SH-SY5Y (cell line): ENCODE results near the gene PPIL6.

Experiments used
- GATA2 ChIP-seq: IDR thresholded peaks from 2 replicates; pipeline ENCODE4 v1.6.1; 2011; ENCODE audit warnings: mild to moderate bottlenecking, low read depth, low read length
- GATA3 ChIP-seq: IDR thresholded peaks from 2 replicates; pipeline ENCODE4 v1.6.1; 2011; ENCODE audit warnings: low read depth, mild to moderate bottlenecking, low read length, moderate library complexity

Gene PPIL6

DNA sequence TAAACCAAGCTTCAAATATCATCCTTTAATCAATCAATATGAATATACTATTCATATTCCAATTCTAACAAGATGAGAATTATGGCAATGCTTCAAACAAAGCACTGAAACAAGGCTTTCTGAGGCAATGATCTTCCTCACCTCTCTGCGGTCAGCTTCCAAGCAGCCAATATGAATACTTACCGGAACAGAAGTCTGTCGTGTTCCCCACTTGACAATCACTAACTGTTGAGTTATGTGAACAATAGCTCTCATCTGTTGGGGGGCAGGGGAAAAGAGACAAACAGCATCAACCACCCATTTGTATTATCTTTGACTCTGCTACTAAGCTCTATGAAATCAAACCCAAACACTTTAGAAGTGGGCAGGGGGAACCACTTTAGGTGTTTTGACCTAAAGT, 62.7 kb downstream of the PPIL6 start:
- no peak for TF ChIP-seq GATA2
- no peak for TF ChIP-seq GATA3

DNA sequence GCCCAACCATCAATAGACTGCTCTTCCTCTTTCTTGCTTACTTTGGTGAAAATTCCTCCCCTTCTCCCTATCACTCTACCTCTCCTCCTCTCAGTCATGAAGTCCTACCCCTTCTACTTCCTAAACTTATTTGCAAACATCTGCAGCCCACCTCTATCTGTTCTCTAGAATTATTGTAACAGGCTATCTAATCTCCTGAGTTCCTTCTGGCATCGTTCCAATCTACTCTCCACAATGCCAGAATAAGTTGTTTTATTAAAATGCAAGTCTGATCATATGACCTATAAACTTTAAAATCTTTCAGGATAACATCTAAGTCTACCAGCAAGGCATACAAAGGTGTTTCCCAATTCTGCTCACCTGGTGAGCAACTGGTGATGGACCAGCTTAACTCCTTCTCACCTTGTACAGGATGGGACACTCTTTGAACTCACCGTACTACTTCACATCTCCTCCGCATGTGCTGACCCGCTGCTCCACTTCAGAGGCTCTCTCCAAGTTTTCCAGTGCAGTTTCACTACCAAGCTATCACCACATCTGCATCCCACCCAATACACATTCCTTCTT, 66.0 kb downstream of the PPIL6 start:
- no peak for TF ChIP-seq GATA2
- no peak for TF ChIP-seq GATA3

DNA sequence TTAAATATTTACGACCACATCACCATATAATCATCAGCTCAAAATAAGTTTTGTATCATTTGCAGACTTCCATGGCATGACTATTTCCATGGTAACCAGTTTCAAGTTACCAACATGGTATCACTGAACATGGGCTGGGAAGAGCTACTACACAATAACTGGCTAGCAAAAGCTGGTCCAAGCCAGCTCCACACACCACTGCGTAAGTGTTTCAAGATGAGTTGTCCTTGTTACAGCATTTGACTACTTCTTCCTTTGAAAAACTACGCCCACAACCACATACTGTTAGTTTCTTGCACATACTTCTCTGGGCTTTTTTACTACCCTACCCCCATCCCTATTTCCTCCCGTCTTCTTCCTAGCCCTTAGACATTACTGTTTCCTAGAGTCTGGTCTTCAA, 66.7 kb downstream of the PPIL6 start:
- TF ChIP-seq GATA2, result no peak
- TF ChIP-seq GATA3, result no peak

DNA sequence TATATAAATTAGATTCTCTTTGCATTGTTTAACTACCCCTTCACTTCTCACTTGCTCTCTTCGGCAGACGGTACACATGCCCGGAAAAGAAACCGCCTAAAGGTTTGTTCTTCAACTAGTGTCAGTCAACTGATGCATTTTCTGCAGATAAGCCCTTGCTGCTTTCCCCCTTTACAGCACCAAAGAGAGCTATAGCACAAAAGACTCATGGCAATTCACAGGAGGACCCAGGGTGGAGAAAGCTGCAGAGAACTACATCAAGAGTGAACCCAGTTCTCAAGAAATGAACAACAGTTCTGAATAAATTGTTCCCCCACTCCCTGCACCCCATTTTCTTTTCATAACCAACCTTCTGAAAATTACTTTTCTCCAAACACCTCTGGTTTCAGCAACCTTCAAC, 67.1 kb downstream of the PPIL6 start:
- TF ChIP-seq GATA2 (no peak), GATA3 (no peak)

DNA sequence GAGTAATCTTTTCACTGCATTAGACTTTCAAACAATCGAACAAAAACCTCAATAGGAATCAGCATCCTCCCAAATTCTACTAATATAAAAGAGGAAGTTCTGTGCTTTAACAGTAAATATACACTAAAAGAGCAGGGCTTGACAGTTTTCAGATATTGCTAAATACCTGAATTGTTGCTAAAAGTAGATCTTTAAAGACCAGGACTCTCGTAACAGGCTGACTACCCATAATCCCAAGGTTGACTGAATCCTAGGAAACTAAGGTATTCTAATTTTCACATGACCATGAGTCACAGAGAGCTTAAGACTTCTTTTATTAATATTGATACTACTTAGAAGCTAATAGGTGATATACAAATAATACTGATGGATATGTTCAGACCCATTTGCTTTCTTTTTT, 68.3 kb downstream of the PPIL6 start:
- no peak for TF ChIP-seq GATA3
- TF ChIP-seq GATA2, result no peak

DNA sequence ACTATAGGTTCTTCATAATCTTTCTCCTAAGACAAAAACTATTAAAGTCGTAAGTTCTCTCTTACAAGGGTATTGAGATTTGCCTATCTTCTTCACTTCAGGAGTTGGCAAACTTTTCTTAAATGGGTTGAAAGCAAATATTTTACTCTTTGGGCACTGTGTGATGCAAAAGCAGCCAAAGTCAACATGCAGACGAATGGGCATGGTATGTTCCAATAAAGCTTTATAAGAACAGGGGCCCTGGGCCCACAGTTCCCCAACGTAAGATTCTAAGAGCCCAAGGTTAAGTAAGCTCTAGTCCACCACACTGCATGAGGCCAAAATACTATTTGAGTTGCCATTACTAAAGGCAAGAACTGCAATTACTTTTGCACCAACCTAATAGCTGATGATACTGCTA, 69.6 kb downstream of the PPIL6 start:
- TF ChIP-seq GATA2 (no peak), GATA3 (no peak)

DNA sequence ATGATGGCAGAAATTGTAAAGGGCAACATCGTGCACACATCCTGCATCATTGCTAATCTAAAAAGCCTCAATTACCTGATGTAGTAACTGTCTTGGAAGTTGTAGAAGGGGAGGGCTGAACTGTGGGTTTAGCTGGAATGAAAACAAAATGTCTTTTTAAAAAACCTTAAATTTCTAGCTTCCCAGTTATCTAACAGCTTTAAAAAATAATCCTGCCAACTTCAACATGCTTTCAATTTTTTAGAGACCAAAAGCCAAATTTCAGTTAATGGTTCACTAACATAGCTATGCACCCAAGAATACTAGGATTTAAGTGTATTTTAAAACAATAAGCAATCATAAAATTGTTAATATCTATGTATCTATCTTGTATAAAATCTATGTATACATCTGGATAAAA, 70.1 kb downstream of the PPIL6 start:
- TF ChIP-seq GATA3 (no peak), GATA2 (no peak)

DNA sequence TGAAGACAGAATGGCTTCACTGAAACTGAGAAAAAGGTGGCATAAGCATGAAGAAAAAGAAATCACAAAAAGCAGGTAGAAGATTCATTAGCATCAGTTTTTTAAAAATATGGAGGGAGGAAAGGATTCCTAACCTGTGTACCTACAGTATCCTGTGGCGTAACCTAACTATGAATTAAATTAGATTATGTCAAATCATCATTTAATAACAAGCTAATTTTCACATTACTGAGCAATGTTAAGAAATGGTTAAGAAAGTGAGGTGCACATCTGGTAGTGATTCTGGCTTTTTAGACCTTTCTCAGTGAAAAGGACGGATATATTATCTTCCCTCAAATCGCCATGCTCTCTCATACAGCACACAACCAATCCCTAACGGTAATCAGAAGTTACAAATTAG, 70.7 kb downstream of the PPIL6 start:
- TF ChIP-seq GATA2, result no peak
- TF ChIP-seq GATA3, result no peak

DNA sequence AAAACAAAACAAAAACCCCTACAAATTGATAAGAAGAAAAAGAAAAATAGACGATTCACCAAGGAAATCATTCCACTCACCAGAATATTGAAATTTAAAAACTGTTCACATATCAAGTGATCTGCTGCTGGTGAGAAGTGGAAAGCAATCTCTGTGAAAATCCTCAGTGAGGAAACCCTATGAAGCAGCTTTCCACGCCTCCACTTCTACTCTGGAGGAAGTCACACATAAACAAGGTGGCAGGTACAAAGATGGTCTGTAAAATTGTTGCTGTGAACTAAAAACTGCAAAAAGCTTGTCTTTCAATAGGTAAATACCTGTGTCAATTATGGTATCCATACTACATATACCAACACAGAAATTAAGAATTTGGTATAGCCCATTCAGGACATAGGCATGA, 76.7 kb downstream of the PPIL6 start:
- TF ChIP-seq GATA3, result no peak
- no peak for TF ChIP-seq GATA2

DNA sequence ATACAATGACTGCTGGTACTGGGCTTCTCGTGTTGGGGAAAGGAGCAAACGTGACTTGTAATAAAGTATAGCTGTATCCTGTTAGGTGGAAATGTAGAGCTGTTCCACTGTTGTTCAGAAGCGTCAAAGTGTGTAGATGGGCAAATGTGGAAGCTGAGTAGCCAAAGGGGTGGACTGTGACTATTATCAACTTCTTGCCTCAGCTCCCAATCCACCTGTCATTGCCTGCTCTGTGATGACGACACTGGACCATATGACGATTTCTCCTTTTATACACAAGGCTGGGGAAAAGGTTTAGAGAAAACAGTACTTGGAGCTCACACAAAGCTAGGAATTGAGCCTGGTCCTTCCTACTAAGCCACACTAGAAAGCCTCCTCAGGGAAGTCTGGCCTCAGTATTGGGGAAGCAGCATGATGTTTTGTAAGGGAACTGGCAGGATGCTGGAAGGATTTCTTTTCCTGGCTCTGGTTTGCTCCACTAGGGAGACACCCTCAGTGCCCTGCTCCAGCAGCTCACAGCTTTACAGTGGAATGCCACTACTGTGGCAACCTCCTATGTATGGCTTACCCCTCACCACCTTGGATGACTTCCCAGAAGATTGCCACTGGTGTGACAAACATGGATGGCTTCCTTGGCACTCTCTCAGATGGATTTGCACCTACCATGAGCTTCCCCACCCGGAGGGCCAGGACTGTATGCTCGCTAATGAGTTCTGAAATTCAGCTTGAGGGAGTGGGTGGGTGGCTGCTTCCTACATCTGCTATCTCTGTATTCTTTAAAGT, 78.1 kb downstream of the PPIL6 start:
- no peak for TF ChIP-seq GATA3

DNA sequence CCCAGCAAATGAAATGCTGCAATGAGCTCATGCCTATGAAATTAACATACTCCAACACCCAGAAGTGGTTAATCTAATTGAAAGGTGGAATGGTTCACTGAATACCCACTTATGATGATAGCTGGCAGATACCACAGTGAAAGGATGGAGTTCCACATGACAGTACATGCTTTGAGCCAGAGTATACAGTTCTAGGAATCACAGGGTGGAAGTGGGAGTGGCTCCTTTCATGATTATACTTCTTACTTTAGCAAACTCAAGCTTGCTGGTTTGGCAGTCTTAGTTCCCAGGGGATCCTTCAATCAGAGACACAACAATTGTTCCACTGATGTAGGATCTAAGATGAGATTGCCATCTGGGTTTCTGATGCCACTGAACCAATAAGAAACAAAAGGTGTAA, 79.6 kb downstream of the PPIL6 start:
- TF ChIP-seq GATA3, result no peak

DNA sequence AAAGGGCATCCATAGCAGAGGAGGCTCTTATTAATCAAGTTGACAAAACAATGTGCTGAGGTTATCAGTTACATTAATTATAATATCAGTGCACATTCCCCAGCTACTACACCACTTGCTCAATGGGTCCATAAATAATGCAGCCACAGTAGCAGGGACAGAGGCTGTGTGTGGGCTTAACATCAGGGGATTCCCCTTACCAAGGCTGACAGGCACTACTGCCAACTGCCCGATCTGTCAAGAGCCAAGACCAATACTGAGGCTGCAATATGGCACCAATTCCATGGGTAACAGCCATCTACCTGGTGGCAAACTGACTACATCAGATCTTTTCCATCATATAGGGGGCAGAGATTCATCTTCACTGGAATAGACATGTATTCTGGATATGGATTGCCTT, 80.1 kb downstream of the PPIL6 start:
- TF ChIP-seq GATA2 (no peak), GATA3 (no peak)

DNA sequence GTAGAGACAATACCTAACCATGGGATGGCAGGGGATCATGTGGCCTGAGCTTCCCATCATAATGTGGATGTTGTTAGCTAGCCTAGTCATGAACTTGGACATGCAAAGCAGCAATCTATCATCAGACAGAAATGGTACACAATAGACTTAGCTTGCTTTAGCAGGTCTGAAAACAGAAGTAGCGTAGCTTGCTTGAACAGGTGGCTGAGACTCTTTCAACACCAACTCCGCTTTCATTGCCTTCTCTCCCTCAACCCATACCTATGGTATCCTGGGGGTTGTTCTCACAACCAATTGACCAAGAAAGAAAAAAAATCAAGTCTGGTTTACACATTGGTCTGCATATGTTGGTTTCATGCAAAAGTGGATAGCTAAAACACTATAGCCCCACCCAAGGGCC, 81.2 kb downstream of the PPIL6 start:
- TF ChIP-seq GATA2, result no peak
- TF ChIP-seq GATA3, result no peak

DNA sequence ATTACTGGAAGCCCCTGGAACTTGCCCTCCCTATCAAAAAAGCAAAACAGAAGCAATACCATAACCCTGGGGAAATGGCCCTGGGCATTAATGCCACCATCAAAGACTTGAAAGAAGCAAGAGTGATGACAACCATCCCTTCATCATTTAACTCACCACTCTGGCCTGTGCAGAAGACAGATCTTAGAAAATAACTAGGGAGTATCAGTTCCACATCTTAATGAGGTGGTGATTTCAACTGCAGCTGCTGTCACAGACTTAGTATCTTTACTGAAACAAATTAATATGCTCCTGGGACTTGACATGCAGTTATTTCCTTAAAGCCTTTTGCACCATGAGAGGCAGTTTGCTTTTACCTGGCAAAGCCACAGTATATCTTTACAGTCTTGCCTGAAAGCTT, 82.2 kb downstream of the PPIL6 start:
- no peak for TF ChIP-seq GATA2
- TF ChIP-seq GATA3, result no peak

DNA sequence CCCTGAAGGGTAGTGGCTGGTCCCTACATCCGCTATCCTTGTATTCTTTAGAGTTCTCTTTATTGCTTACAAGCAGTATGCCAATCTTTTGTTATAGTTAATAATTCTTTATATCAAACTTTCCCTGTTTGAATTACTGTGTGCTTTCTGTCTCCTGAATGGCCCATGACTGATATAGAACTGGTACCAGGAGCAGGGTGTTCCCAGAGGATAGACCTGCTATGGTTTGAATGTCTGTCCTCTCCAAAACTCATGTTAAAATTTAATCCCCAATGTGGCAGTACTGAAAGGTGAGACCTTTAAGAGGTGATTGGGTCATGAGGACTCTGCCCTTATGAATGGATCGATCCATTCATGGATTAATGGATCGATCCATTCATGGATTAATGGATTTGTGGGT, 84.2 kb downstream of the PPIL6 start:
- TF ChIP-seq GATA3 (no peak), GATA2 (no peak)
